Neural cell (in vitro differentiated cells): Measurements from ENCODE around the gene ZNF580. TPM values are rescaled to one million over a fixed set of nuclear protein-coding genes. Genes with fewer than 3 reads are reported as not detected.

Experiments used
- H2AFZ ChIP-seq: fragments of 200-600, 300-800 bp; sonication (generic), shearing (Covaris generic); 2 replicates; pipeline ENCODE4 v1.6.0; 2014; ENCODE audit warnings: low read depth, mild to moderate bottlenecking, antibody characterized with exemption, low read length, moderate library complexity
- H3F3A ChIP-seq: fragments of 200-600 bp; shearing (Covaris generic); 2 replicates; pipeline ENCODE4 v1.6.1; 2016; ENCODE audit warnings: mild to moderate bottlenecking, moderate library complexity, mixed read lengths, antibody characterized with exemption, low read length; ENCODE audit not compliant: insufficient read depth, poor library complexity, severe bottlenecking
- H3K27ac ChIP-seq: fragments of 200-600, 300-800 bp; sonication (generic), shearing (Covaris generic); 2 replicates; pipeline ENCODE4 v1.5.1; 2014; ENCODE audit warnings: mild to moderate bottlenecking, low read length, moderate library complexity
- H3K27me3 ChIP-seq: fragments of 300-800, 200-600 bp; sonication (generic), shearing (Covaris generic); 2 replicates; pipeline ENCODE4 v1.6.0; 2014; ENCODE audit warnings: mild to moderate bottlenecking, low read depth, low read length, moderate library complexity; ENCODE audit not compliant: insufficient read depth
- H3K36me3 ChIP-seq: fragments of 300-800, 200-600 bp; sonication (generic), shearing (Covaris generic); 2 replicates; pipeline ENCODE4 v1.5.1; 2014; ENCODE audit warnings: mild to moderate bottlenecking, antibody characterized with exemption, low read length, moderate library complexity; ENCODE audit not compliant: insufficient read depth
- H3K4me2 ChIP-seq: fragments of 300-800, 200-600 bp; sonication (generic), shearing (Covaris generic); 2 replicates; pipeline ENCODE4 v1.6.0; 2014; ENCODE audit warnings: mild to moderate bottlenecking, low read length
- H3K4me3 ChIP-seq: fragments of 300-800, 200-600 bp; sonication (generic), shearing (Covaris generic); 2 replicates; pipeline ENCODE4 v1.5.1; 2014; ENCODE audit warnings: mild to moderate bottlenecking, low read length, moderate library complexity
- H3K79me2 ChIP-seq: fragments of 200-600 bp; shearing (Covaris generic); replicated peaks from 2 replicates; pipeline ENCODE4 v1.6.0; 2014; ENCODE audit warnings: mild to moderate bottlenecking, low read length, moderate library complexity; ENCODE audit not compliant: insufficient read depth
- H3K9ac ChIP-seq: fragments of 300-800, 200-600 bp; sonication (generic), shearing (Covaris generic); 2 replicates; pipeline ENCODE4 v1.6.1; 2016; ENCODE audit warnings: mild to moderate bottlenecking, low read length, mixed read lengths
- H3K9me2 ChIP-seq: fragments of 200-600 bp; shearing (Covaris generic); 2 replicates; pipeline ENCODE4 v1.6.1; 2016; ENCODE audit warnings: mild to moderate bottlenecking, low read length, mixed read lengths; ENCODE audit not compliant: insufficient read depth
- H3K9me3 ChIP-seq: fragments of 200-600, 300-800 bp; sonication (generic), shearing (Covaris generic); 2 replicates; pipeline ENCODE4 v1.6.1; 2016; ENCODE audit warnings: mild to moderate bottlenecking, mixed run types, low read length, moderate library complexity, mixed read lengths
- H4K20me1 ChIP-seq: fragments of 200-600 bp; shearing (Covaris generic); 2 replicates; pipeline ENCODE4 v1.6.1; 2016; ENCODE audit warnings: mild to moderate bottlenecking, mixed run types; ENCODE audit not compliant: insufficient read depth
- EP300 ChIP-seq: fragments of 450-650 bp; conservative IDR thresholded peaks from 2 replicates; pipeline ENCODE4 v1.6.1; 2014; ENCODE audit warnings: antibody characterized with exemption, mild to moderate bottlenecking, moderate library complexity; ENCODE audit not compliant: poor library complexity, severe bottlenecking
- EZH2 ChIP-seq: fragments of 200-600, 300-800 bp; shearing (Covaris generic), sonication (generic); IDR thresholded peaks from 2 replicates; pipeline ENCODE4 v1.6.1; 2014; ENCODE audit warnings: antibody characterized with exemption, low read length, borderline replicate concordance, mild to moderate bottlenecking; ENCODE audit not compliant: insufficient read depth, poor library complexity, severe bottlenecking
- MXI1 ChIP-seq: fragments of 450-650 bp; conservative IDR thresholded peaks from 2 replicates; pipeline ENCODE4 v1.6.1; 2014; ENCODE audit warnings: antibody characterized with exemption, mild to moderate bottlenecking; ENCODE audit not compliant: poor library complexity, severe bottlenecking
- POLR2AphosphoS5 ChIP-seq: IDR thresholded peaks from 2 replicates; pipeline ENCODE4 v1.6.1; 2012
- RAD21 ChIP-seq: fragments of 450-650 bp; conservative IDR thresholded peaks from 2 replicates; pipeline ENCODE4 v1.6.1; 2014; ENCODE audit warnings: antibody characterized with exemption, mild to moderate bottlenecking, moderate library complexity
- SMC3 ChIP-seq: fragments of 450-650 bp; conservative IDR thresholded peaks from 2 replicates; pipeline ENCODE4 v1.6.1; 2014; ENCODE audit warnings: antibody characterized with exemption, mild to moderate bottlenecking, moderate library complexity; ENCODE audit not compliant: poor library complexity
- TAF1 ChIP-seq: IDR thresholded peaks from 2 replicates; pipeline ENCODE4 v1.6.1; 2012; ENCODE audit warnings: low read depth
- polyA plus RNA-seq: library from polyadenylated mRNA; depleted of rRNA; stranded (reverse); fragments of >200 nt; gene quantifications from 2 replicates; pipeline ENCODE4 v1.2.3, GENCODE V29; 2014
- TF ChIP-seq, protein P1 (sequence below): IDR thresholded peaks from 2 replicates; pipeline ENCODE4 v1.6.1; 2012; ENCODE audit warnings: borderline replicate concordance
- TF ChIP-seq, protein P2 (sequence below): fragments of 450-650 bp; IDR thresholded peaks from 2 replicates; pipeline ENCODE4 v1.5.1; 2014; ENCODE audit warnings: antibody characterized with exemption, mild to moderate bottlenecking, moderate library complexity; ENCODE audit not compliant: poor library complexity, severe bottlenecking

ZNF580 gene
- polyA plus RNA-seq, 1 donor from 2014 or later: 11.7 TPM

DNA sequence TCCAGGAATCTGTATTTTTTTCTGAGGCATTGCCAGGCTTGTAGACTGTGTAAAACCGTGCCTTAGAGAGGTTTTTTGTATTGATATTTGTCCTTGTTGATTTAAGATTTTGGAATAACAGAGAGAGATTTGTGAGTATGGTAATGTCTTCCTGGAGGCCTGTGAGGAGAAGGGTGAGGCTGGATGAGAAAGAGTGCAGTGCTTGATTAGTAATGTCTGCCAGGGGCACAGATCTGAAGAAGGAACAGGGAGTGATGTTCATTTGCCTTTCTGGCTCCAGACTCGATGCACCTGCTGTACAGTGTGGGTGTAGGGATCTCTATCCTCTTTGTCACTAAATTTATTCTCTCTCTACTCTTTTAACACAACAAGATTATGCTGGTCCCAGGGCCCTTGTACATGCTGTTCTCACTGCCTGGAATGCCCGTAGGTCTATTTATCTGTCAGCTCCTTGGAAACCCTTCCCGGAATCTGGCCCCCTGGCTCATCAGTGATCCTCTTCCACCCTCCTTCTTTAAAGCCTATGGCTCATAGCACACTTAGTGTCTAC is 45.7 kb upstream of the ZNF580 start:
- Histone ChIP-seq H4K20me1 (no peaks in the 10 kb centered on the region), H3K9me3 (no peaks in the 10 kb centered on the region), H3K9ac (no peak overlapping the region), H3K4me2 (no peak overlapping the region), H3K27ac (no peak overlapping the region), H3K79me2 (no peaks in the 10 kb centered on the region), H3K36me3 (peaks cover 6% of the 10 kb centered on the region), H3F3A (no peaks in the 10 kb centered on the region), H3K27me3 (no peaks in the 10 kb centered on the region), H3K9me2 (no peaks in the 10 kb centered on the region), H3K4me3 (no peak overlapping the region), H2AFZ (no peak overlapping the region)
- TF ChIP-seq POLR2AphosphoS5 (no peak), MXI1 (no peak), TAF1 (no peak), EP300 (no peak), EZH2 (no peak), RAD21 (no peak)
- TF ChIP-seq, protein P1, sequence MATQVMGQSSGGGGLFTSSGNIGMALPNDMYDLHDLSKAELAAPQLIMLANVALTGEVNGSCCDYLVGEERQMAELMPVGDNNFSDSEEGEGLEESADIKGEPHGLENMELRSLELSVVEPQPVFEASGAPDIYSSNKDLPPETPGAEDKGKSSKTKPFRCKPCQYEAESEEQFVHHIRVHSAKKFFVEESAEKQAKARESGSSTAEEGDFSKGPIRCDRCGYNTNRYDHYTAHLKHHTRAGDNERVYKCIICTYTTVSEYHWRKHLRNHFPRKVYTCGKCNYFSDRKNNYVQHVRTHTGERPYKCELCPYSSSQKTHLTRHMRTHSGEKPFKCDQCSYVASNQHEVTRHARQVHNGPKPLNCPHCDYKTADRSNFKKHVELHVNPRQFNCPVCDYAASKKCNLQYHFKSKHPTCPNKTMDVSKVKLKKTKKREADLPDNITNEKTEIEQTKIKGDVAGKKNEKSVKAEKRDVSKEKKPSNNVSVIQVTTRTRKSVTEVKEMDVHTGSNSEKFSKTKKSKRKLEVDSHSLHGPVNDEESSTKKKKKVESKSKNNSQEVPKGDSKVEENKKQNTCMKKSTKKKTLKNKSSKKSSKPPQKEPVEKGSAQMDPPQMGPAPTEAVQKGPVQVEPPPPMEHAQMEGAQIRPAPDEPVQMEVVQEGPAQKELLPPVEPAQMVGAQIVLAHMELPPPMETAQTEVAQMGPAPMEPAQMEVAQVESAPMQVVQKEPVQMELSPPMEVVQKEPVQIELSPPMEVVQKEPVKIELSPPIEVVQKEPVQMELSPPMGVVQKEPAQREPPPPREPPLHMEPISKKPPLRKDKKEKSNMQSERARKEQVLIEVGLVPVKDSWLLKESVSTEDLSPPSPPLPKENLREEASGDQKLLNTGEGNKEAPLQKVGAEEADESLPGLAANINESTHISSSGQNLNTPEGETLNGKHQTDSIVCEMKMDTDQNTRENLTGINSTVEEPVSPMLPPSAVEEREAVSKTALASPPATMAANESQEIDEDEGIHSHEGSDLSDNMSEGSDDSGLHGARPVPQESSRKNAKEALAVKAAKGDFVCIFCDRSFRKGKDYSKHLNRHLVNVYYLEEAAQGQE: no peak

DNA sequence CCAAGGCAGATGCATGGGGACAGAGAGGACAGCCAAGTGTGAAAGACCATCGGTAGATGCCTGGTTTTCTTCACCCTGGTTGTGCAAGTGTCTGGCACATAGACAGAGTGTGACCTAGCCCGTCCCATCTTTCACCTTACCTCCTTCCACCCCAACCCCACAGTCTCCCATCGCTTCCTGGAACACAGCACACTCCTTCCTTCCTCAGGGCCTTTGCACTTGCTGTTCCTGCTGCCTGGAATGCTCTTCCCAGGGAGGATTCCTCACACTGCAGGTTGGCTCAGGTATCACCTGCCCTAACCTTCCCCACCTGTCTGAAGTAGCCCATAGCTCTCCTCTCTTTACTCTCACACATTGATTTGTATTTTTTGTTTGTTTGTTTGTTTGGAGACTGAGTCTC is 44.5 kb upstream of the ZNF580 start:
- no peak overlapping the region for H2AFZ ChIP-seq
- H3K79me2 ChIP-seq: peaks cover 4% of the 10 kb centered on the region
- H3K27ac ChIP-seq: no peak overlapping the region
- H3K36me3 ChIP-seq: peaks cover 6% of the 10 kb centered on the region
- no peak overlapping the region for H3K4me2 ChIP-seq
- no peak overlapping the region for H3K4me3 ChIP-seq
- H4K20me1 ChIP-seq: no peaks in the 10 kb centered on the region
- TF ChIP-seq EZH2 (no peak), RAD21 (no peak), POLR2AphosphoS5 (no peak), EP300 (no peak), SMC3 (no peak), MXI1 (no peak)
- TF ChIP-seq, protein P1: no peak
- TF ChIP-seq, protein P2, sequence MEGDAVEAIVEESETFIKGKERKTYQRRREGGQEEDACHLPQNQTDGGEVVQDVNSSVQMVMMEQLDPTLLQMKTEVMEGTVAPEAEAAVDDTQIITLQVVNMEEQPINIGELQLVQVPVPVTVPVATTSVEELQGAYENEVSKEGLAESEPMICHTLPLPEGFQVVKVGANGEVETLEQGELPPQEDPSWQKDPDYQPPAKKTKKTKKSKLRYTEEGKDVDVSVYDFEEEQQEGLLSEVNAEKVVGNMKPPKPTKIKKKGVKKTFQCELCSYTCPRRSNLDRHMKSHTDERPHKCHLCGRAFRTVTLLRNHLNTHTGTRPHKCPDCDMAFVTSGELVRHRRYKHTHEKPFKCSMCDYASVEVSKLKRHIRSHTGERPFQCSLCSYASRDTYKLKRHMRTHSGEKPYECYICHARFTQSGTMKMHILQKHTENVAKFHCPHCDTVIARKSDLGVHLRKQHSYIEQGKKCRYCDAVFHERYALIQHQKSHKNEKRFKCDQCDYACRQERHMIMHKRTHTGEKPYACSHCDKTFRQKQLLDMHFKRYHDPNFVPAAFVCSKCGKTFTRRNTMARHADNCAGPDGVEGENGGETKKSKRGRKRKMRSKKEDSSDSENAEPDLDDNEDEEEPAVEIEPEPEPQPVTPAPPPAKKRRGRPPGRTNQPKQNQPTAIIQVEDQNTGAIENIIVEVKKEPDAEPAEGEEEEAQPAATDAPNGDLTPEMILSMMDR: no peak
- no peaks in the 10 kb centered on the region for H3F3A ChIP-seq
- no peaks in the 10 kb centered on the region for H3K9me3 ChIP-seq
- no peaks in the 10 kb centered on the region for H3K27me3 ChIP-seq
- H3K9ac ChIP-seq: no peak overlapping the region
- no peaks in the 10 kb centered on the region for H3K9me2 ChIP-seq
